Mononuclear cell (primary cell): ENCODE data around the gene PUS3. TPM values are rescaled to one million over a fixed set of nuclear protein-coding genes. Genes with fewer than 3 reads are reported as not detected.
"Not testable (repeated sequence)": the region's sequence is repeated elsewhere in the genome, so short reads cannot be mapped to it uniquely, and the experiment has no call there.

Source experiments
- H3K27me3 ChIP-seq: 2 replicates; pipeline ENCODE4 v1.6.0; 2011; ENCODE audit warnings: low read length, control low read depth; ENCODE audit not compliant: insufficient read depth
- H3K4me1 ChIP-seq: 2 replicates; pipeline ENCODE4 v1.5.1; 2011; ENCODE audit warnings: mild to moderate bottlenecking, low read length, control low read depth; ENCODE audit not compliant: insufficient read depth
- H3K4me3 ChIP-seq: 2 replicates; pipeline ENCODE4 v1.5.1; 2011; ENCODE audit warnings: mild to moderate bottlenecking, low read length, moderate library complexity
- H3K9me3 ChIP-seq: 2 replicates; pipeline ENCODE4 v1.5.1; 2011; ENCODE audit warnings: low read depth, mild to moderate bottlenecking, control low read depth, low read length
- total RNA-seq: library from RNA; depleted of rRNA; stranded (reverse); fragments of >200 nt; gene quantifications from one replicate; pipeline ENCODE4 v1.2.3, GENCODE V29; 2012

Gene PUS3
- total RNA-seq, 1 donor = 5.8 TPM

DNA sequence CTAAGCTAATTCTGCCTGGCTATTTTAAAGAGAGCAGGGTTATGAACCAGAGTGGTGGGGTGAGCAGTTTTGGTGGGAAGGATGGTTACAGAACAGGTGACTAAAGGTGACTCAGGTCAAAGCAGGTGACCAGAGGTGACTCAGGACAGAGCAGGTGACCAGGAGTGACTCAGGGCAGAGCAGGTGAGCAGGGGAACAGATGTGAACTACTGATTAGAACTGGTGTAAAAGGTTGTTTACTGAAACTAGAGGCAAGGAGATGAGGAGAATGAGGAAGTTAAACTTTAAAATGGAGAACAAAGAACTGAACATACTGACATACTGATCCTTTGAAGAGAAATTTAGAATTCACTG lies 30.9 kb downstream of the PUS3 start:
- H3K27me3 ChIP-seq = no peaks in the 10 kb centered on the region

GRCh38 chr11:125871391-125872137 lies 31.4 kb downstream of the PUS3 start:
- no peak overlapping the region for H3K4me3 ChIP-seq
- no peaks in the 10 kb centered on the region for H3K4me1 ChIP-seq
- no peaks in the 10 kb centered on the region for H3K27me3 ChIP-seq
- no peaks in the 10 kb centered on the region for H3K9me3 ChIP-seq

More for the DNA sequence above, 30.9 kb downstream of the PUS3 start:
- H3K4me3 ChIP-seq = no peak overlapping the region
- H3K9me3 ChIP-seq = no peaks in the 10 kb centered on the region
- H3K4me1 ChIP-seq = no peaks in the 10 kb centered on the region

- Histone ChIP-seq H3K4me3 (no peak overlapping the region), H3K27me3 (no peaks in the 10 kb centered on the region), H3K9me3 (no peaks in the 10 kb centered on the region), H3K4me1 (no peaks in the 10 kb centered on the region)
These were observed 33.5 kb downstream of the PUS3 start for GRCh38 chr11:125869521-125869920.

GRCh38 chr11:125865354-125865753 lies 37.7 kb downstream of the PUS3 start:
- H3K27me3 ChIP-seq, H3K9me3 ChIP-seq, H3K4me1 ChIP-seq, H3K4me3 ChIP-seq: not testable (repeated sequence)

- not testable (repeated sequence) for H3K27me3 ChIP-seq, H3K4me1 ChIP-seq, H3K9me3 ChIP-seq, H3K4me3 ChIP-seq
These were observed 40.2 kb downstream of the PUS3 start for GRCh38 chr11:125862786-125863185.

DNA sequence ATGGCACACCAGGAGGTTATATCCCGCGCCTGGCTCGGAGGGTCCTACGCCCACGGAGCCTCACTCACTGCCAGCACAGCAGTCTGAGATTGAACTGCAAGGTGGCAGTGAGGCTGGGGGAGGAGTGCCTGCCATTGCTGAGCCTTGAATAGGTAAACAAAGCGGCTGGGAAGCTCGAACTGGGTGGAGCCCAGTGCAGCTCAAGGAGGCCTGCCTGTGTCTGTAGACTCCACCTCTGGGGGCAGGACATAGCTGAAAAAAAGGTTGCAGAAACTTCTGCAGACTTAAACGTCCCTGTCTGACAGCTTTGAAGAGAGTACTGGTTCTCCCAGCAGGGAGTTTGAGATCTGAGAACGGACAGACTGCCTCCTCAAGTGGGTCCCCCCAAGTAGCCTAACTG lies 45.3 kb downstream of the PUS3 start:
- H3K9me3 ChIP-seq, H3K4me1 ChIP-seq, H3K4me3 ChIP-seq: not testable (repeated sequence)
- peaks cover 11% of the 10 kb centered on the region for H3K27me3 ChIP-seq

DNA sequence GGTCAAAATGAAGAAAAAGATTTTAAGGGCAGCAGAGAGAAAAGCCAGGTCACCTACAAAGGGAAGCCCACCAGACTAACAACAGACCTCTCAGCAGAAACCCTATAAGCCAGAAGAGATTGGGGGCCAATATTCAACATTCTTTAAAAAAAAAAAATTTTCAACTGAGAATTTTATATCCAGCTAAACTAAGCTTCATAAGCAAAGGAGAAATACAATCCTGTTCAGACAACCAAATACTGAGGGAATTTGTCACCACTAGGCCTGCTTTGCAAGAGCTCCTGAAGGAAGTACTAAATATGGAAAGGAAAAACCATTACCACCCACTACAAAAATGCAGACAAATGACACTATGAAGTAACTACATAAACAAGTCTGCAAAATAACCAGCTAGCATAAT lies 56.8 kb downstream of the PUS3 start:
- Histone ChIP-seq H3K27me3 (no peaks in the 10 kb centered on the region), H3K9me3 (peaks cover 15% of the 10 kb centered on the region), H3K4me1 (no peaks in the 10 kb centered on the region), H3K4me3 (no peak overlapping the region)

Other genes starting within 250 kb of the PUS3 start
- gene ACRV1, start 222.4 kb downstream of the PUS3 start, total RNA-seq = not detected
- not detected for gene PATE1, start 156.9 kb downstream of the PUS3 start, total RNA-seq
- gene PATE2, start 124.4 kb downstream of the PUS3 start, total RNA-seq = not detected
- not detected for gene PATE3, start 115.1 kb downstream of the PUS3 start, total RNA-seq
- gene PATE4, start 69.9 kb downstream of the PUS3 start, total RNA-seq = not detected
- 2.7 TPM for gene HYLS1, start 15.5 kb downstream of the PUS3 start, total RNA-seq
- 0.10 TPM for gene DDX25, start 1.3 kb upstream of the PUS3 start, total RNA-seq
- gene VSIG10L2, start 42.8 kb upstream of the PUS3 start, total RNA-seq = not detected
- gene CDON, start 159.7 kb upstream of the PUS3 start, total RNA-seq = 1.2 TPM